ENCODE results near the gene RNF138.
"Not testable (repeated sequence)": the region's sequence is repeated elsewhere in the genome, so short reads cannot be mapped to it uniquely, and the experiment has no call there.

RNF138 gene

GRCh38 chr18:32175265-32175664 is 83.6 kb downstream of the RNF138 start:
- DNase-seq (ENCODE audit: low spot score), result no peak

GRCh38 chr18:32176745-32177144 is 85.1 kb downstream of the RNF138 start:
- not testable (repeated sequence) for DNase-seq (ENCODE audit: low spot score)

DNA sequence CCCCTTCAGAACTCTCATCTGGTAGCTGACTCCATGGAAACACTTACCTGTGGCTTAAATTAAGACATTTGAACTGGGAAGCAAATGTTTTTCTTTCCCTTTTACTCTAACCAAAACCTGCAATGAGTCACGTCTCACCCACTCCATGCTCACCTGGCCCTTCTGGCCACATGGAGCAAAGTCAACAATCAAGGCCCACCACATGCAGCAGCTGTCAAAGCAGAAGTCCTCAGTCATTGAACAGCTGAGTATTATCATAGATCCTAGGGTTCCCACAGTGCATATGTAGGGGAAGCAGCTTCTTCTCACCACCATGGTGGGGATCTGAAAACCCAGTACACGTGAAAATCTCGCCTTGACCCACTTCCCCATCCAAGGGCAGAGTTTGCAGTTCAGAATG is 85.9 kb downstream of the RNF138 start:
- DNase-seq (ENCODE audit: low spot score), result no peak

Measured in COLO829 (cell line).